H9 (cell line): ENCODE results near the gene TJAP1. TPM values are rescaled to one million over a fixed set of nuclear protein-coding genes. Genes with fewer than 3 reads are reported as not detected.

Source experiments
- DNase-seq: peaks from one replicate; pipeline ENCODE4 v3.0.0-alpha.2; 2017
- H2AFZ ChIP-seq: one replicate; pipeline ENCODE4 v1.6.1; 2013; ENCODE audit warnings: mild to moderate bottlenecking, low read length, control low read depth, moderate library complexity
- H2AK5ac ChIP-seq: 2 replicates; pipeline ENCODE4 v1.6.1; 2013; ENCODE audit warnings: low read length, control low read depth, mixed read lengths; ENCODE audit not compliant: insufficient read length
- H2BK120ac ChIP-seq: one replicate; pipeline ENCODE4 v1.6.1; 2013; ENCODE audit warnings: low read depth, mild to moderate bottlenecking, low read length, control low read depth, inconsistent platforms; ENCODE audit not compliant: poor library complexity, severe bottlenecking
- H2BK12ac ChIP-seq: 2 replicates; pipeline ENCODE4 v1.6.1; 2013; ENCODE audit warnings: low read length, control low read depth, mixed read lengths, low read depth; ENCODE audit not compliant: insufficient read length
- H2BK15ac ChIP-seq: 2 replicates; pipeline ENCODE4 v1.6.1; 2013; ENCODE audit warnings: low read depth, low read length, control low read depth
- H2BK20ac ChIP-seq: one replicate; pipeline ENCODE4 v1.6.1; 2013; ENCODE audit warnings: low read depth, mild to moderate bottlenecking, low read length, control low read depth, inconsistent platforms; ENCODE audit not compliant: poor library complexity, severe bottlenecking
- H2BK5ac ChIP-seq: 2 replicates; pipeline ENCODE4 v1.6.1; 2013; ENCODE audit warnings: low read length, control low read depth, mixed read lengths; ENCODE audit not compliant: insufficient read length
- H3K14ac ChIP-seq: 2 replicates; pipeline ENCODE4 v1.6.1; 2013; ENCODE audit warnings: low read length, control low read depth; ENCODE audit not compliant: insufficient read depth
- H3K18ac ChIP-seq: 2 replicates; pipeline ENCODE4 v1.6.1; 2013; ENCODE audit warnings: low read depth, mild to moderate bottlenecking, mixed read lengths, low read length, control low read depth; ENCODE audit not compliant: insufficient read length
- H3K23ac ChIP-seq: 2 replicates; pipeline ENCODE4 v1.6.1; 2013; ENCODE audit warnings: low read length, control low read depth, mixed read lengths, low read depth; ENCODE audit not compliant: insufficient read length
- H3K23me2 ChIP-seq: 2 replicates; pipeline ENCODE4 v1.6.1; 2013; ENCODE audit warnings: low read depth, mild to moderate bottlenecking, mixed read lengths, low read length, control low read depth; ENCODE audit not compliant: insufficient read length, poor library complexity, severe bottlenecking
- H3K27ac ChIP-seq: 2 replicates; pipeline ENCODE4 v1.5.1; 2013; ENCODE audit warnings: low read length, control low read depth, mixed read lengths, low read depth; ENCODE audit not compliant: insufficient read length
- H3K27me3 ChIP-seq: 2 replicates; pipeline ENCODE4 v1.6.1; 2013; ENCODE audit warnings: low read length, control low read depth, inconsistent platforms; ENCODE audit not compliant: insufficient read depth
- H3K4ac ChIP-seq: 2 replicates; pipeline ENCODE4 v1.6.1; 2013; ENCODE audit warnings: low read depth, mild to moderate bottlenecking, control low read depth, inconsistent platforms, low read length, moderate library complexity
- H3K4me1 ChIP-seq: 2 replicates; pipeline ENCODE4 v1.6.1; 2013; ENCODE audit warnings: low read length, control low read depth, inconsistent platforms; ENCODE audit not compliant: insufficient read depth
- H3K4me2 ChIP-seq: 2 replicates; pipeline ENCODE4 v1.6.1; 2013; ENCODE audit warnings: low read length, control low read depth, mixed read lengths; ENCODE audit not compliant: insufficient read length, insufficient read depth
- H3K56ac ChIP-seq: 2 replicates; pipeline ENCODE4 v1.6.1; 2013; ENCODE audit warnings: low read depth, mild to moderate bottlenecking, mixed read lengths, low read length, control low read depth; ENCODE audit not compliant: insufficient read length
- H3K79me1 ChIP-seq: 2 replicates; pipeline ENCODE4 v1.6.1; 2013; ENCODE audit warnings: low read depth, mild to moderate bottlenecking, moderate library complexity, low read length, control low read depth, inconsistent platforms; ENCODE audit not compliant: insufficient read depth, poor library complexity, severe bottlenecking
- H3K79me2 ChIP-seq: 2 replicates; pipeline ENCODE4 v1.6.1; 2013; ENCODE audit warnings: low read length, control low read depth, inconsistent platforms; ENCODE audit not compliant: insufficient read depth
- H3K9ac ChIP-seq: 2 replicates; pipeline ENCODE4 v1.6.1; 2013; ENCODE audit warnings: low read length, control low read depth, mixed read lengths; ENCODE audit not compliant: insufficient read length; ENCODE audit errors: extremely low read depth
- H3K9me3 ChIP-seq: one replicate; pipeline ENCODE4 v1.6.1; 2013; ENCODE audit warnings: low read depth, low read length, inconsistent platforms; ENCODE audit not compliant: control insufficient read depth
- H3T11ph ChIP-seq: one replicate; pipeline ENCODE4 v1.6.1; 2013; ENCODE audit warnings: mild to moderate bottlenecking, low read length, control low read depth, inconsistent platforms
- H4K20me1 ChIP-seq: one replicate; pipeline ENCODE4 v1.6.1; 2013; ENCODE audit not compliant: control insufficient read depth, insufficient read length, insufficient read depth
- H4K5ac ChIP-seq: 2 replicates; pipeline ENCODE4 v1.6.1; 2013; ENCODE audit warnings: low read depth, mild to moderate bottlenecking, mixed read lengths, low read length, control low read depth; ENCODE audit not compliant: insufficient read length
- H4K8ac ChIP-seq: replicated peaks from 2 replicates; pipeline ENCODE4 v1.6.1; 2013; ENCODE audit warnings: low read length, control low read depth, mixed read lengths, low read depth; ENCODE audit not compliant: insufficient read length
- H4K91ac ChIP-seq: 2 replicates; pipeline ENCODE4 v1.6.1; 2013; ENCODE audit warnings: low read depth, mild to moderate bottlenecking, moderate library complexity, mixed read lengths, low read length, control low read depth; ENCODE audit not compliant: insufficient read length
- H3K27ac Mint-ChIP-seq, 3 experiments: 2 replicates in 2 of 3; 3 replicates in 1 of 3; pipeline ENCODE4 v1.8.0; 2020 to 2021; ENCODE audit warnings: mixed read lengths in 3 of 3, mild to moderate bottlenecking in 1 of 3, moderate library complexity in 1 of 3
- H3K27me3 Mint-ChIP-seq: 2 replicates; pipeline ENCODE4 v1.8.0; 2021; ENCODE audit warnings: low read depth, mild to moderate bottlenecking, moderate library complexity, mixed read lengths
- H3K36me3 Mint-ChIP-seq, 3 experiments: 2 replicates in 2 of 3; 3 replicates in 1 of 3; pipeline ENCODE4 v1.8.0; 2020 to 2021; ENCODE audit warnings: low read depth in 3 of 3, mixed read lengths in 3 of 3; ENCODE audit not compliant: insufficient read depth in 1 of 3
- H3K4me1 Mint-ChIP-seq, 2 experiments: 2 replicates each; pipeline ENCODE4 v1.8.0; 2020; ENCODE audit warnings: mixed read lengths in 2 of 2
- H3K4me3 Mint-ChIP-seq, 2 experiments: 2 replicates in 1 of 2; 3 replicates in 1 of 2; pipeline ENCODE4 v1.8.0; 2020 to 2021; ENCODE audit warnings: mild to moderate bottlenecking in 2 of 2, mixed read lengths in 2 of 2, moderate library complexity in 1 of 2
- H3K9me3 Mint-ChIP-seq, 2 experiments: 2 replicates in 1 of 2; 3 replicates in 1 of 2; pipeline ENCODE4 v1.8.0; 2020; ENCODE audit warnings: mild to moderate bottlenecking in 2 of 2, mixed read lengths in 2 of 2, moderate library complexity in 1 of 2
- WGBS: extraction: QIAGEN DNeasy Blood & Tissue Kit; methylation state at CpG from one replicate; pipeline ENCODE4 v1.1.7; 2013; ENCODE audit warnings: missing lambda C conversion rate, low lambda C conversion rate, mixed read lengths; ENCODE audit not compliant: insufficient read length; ENCODE audit errors: extremely low coverage; 5-methylcytosine and 5-hydroxymethylcytosine counted together
- total RNA-seq: library from RNA; stranded (reverse); gene quantifications from 2 replicates; pipeline ENCODE4 v1.2.1, GENCODE V29; 2021
- TF ChIP-seq, protein P1 (sequence below): fragments of 200-600 bp; sonication (generic); conservative IDR thresholded peaks from 3 replicates; pipeline ENCODE4 v1.8.0; 2021; ENCODE audit warnings: antibody characterized with exemption, mild to moderate bottlenecking

TJAP1 gene
- total RNA-seq, 1 experiment from 2014 or later: 45.1 TPM

DNA sequence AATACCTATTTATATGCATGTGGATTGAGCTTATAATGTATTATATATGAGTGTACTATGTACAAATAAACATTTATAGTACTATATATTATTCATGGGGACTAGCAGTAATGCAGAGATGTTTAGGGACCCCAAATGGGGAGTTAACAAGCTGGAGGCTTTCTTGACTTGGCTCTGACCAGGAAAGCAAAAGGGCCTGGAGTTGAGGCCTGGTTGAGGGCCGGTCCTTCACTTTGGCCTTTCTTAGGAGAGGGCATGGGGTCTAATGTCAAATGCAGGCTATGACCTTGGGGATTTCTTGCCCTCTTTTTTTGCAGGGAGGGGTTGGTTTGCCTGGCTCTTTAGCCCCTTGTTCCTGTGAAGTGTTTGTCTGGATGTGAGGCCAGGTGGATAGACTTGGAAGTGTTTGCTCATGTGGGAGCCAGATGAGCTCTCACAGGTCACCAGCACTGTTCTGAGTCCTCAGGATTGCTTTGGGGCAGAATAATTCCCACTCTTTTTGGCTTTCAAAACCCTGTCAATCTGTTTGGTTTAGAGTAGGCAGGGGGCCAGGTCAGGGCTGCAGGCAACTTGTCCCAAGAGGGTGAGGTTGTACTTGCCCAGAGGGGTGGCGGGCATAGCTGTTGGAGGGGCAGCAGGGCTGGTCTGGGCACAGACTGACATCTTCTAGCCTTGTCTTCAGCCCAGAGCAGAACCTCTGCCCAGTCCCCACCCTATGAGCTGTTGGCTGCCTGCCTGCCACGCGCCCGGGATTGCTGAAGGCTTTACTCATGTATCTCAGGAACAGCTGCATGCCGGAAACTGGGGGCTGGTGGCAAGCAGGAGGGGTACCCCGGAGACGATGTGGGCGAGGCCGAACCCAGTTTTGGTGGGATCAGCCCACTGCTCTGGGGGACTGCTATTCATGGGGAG, 14.6 kb downstream of the TJAP1 start:
- Histone ChIP-seq H3K27ac (no peak overlapping the region), H3K79me2 (no peaks in the 10 kb centered on the region; the same call in 1 of the 2 replicates), H3K27me3 (no peaks in the 10 kb centered on the region), H3K4me2 (no peak overlapping the region), H2BK5ac (no peak overlapping the region), H4K5ac (no peak overlapping the region), H3K9ac (no peak overlapping the region), H2AK5ac (no peak overlapping the region), H2BK120ac (no peak overlapping the region), H3K23me2 (no peaks in the 10 kb centered on the region), H2BK15ac (no peak overlapping the region), H2BK12ac (no peak overlapping the region), H3K4me1 (peaks cover 6% of the 10 kb centered on the region; the same call in 1 of the 2 replicates), H2BK20ac (no peak overlapping the region), H3K79me1 (peaks cover 16% of the 10 kb centered on the region), H3K56ac (no peak overlapping the region), H3K18ac (no peak overlapping the region), H3T11ph (no peak overlapping the region), H4K20me1 (peaks cover 2% of the 10 kb centered on the region), H3K4ac (no peak overlapping the region), H2AFZ (no peak overlapping the region), H4K8ac (no peak overlapping the region), H3K23ac (no peak overlapping the region), H4K91ac (no peak overlapping the region), H3K9me3 (no peaks in the 10 kb centered on the region), H3K14ac (no peak overlapping the region; the same call in 1 of the 2 replicates)
- H3K4me3 Mint-ChIP-seq: 0 out of 5 replicates have a peak overlapping the region, but pooled peaks of 1 of the 2 experiments have one; percentile 15
- WGBS: no CpG with 5 or more reads among the region's 10 CpGs
- TF ChIP-seq, protein P1, sequence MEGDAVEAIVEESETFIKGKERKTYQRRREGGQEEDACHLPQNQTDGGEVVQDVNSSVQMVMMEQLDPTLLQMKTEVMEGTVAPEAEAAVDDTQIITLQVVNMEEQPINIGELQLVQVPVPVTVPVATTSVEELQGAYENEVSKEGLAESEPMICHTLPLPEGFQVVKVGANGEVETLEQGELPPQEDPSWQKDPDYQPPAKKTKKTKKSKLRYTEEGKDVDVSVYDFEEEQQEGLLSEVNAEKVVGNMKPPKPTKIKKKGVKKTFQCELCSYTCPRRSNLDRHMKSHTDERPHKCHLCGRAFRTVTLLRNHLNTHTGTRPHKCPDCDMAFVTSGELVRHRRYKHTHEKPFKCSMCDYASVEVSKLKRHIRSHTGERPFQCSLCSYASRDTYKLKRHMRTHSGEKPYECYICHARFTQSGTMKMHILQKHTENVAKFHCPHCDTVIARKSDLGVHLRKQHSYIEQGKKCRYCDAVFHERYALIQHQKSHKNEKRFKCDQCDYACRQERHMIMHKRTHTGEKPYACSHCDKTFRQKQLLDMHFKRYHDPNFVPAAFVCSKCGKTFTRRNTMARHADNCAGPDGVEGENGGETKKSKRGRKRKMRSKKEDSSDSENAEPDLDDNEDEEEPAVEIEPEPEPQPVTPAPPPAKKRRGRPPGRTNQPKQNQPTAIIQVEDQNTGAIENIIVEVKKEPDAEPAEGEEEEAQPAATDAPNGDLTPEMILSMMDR: no peak
- H3K9me3 Mint-ChIP-seq: no peaks in the 10 kb centered on the region
- peaks cover 30 to 37% of the 10 kb centered on the region in 2 experiments for H3K4me1 Mint-ChIP-seq
- H3K36me3 Mint-ChIP-seq: peaks cover 0 to 4% (median 0%) of the 10 kb centered on the region in 3 experiments; a peak in 3 of 7 replicates
- no peak for DNase-seq
- H3K27ac Mint-ChIP-seq: peak overlapping the region in 2 of 3 experiments; percentile 87 to 92; a peak in 5 of 7 replicates
- H3K27me3 Mint-ChIP-seq: no peaks in the 10 kb centered on the region
